Measurements from ENCODE around the gene GSDME. TPM values are rescaled to one million over a fixed set of nuclear protein-coding genes. Genes with fewer than 3 reads are reported as not detected.

GSDME gene
- total and polyA plus RNA-seq, 2 experiments from 2014 or later, result 35.1 to 48.1 TPM

DNA sequence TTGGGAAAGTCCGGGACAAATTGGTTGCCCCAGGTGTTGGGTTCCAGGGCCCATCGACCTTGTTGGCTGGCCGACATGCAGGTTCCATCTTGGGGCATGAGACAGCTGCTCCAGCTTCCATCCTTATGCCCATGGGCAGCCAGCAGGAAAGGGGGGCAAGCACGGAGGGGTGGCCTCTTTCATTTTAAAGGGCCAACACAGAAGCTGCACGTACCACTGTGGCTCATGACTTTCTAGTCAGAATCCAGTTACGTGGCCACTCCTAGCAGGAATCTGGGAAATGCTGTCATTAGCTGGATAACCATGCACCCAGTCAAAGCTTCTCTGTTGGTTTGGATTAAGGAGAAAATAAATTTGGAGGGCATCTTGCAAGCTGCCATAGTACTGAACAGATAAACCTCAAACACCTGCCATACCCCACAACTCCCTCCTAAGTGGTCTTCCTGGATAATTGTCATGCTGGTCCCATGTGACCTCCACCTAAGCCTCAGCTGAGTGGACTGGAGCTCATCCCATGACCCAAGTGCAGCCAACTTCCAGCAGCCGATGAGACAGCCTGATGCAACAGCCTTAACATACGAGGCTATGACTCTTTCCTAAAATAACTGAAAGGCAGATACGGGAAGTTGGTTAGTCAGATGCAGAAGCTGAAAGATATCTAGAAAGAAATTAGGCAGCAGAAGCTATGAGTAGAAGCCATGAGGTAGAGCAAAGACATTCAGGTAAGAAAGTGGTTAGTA is 21.4 kb upstream of the GSDME start:
- Histone ChIP-seq H4K20me1 (ENCODE audit: insufficient read depth, poor library complexity, severe bottlenecking) (no peaks in the 10 kb centered on the region), H3K4me2 (no peak overlapping the region), H3K36me3 (replicated peaks; ENCODE audit: insufficient read depth, low read depth) (no peaks in the 10 kb centered on the region), H3K9me3 (ENCODE audit: low read depth) (no peaks in the 10 kb centered on the region), H3K4me3 (no peak overlapping the region), H3K27me3 (no peaks in the 10 kb centered on the region), H3K79me2 (no peaks in the 10 kb centered on the region), H2AFZ (no peak overlapping the region), H3K4me1 (ENCODE audit: insufficient read depth) (no peaks in the 10 kb centered on the region), H3K9me2 (replicated peaks; ENCODE audit: insufficient read depth) (no peaks in the 10 kb centered on the region), H3K27ac (no peak overlapping the region)
- no peak for DNase-seq (ENCODE audit: low spot score)
- TF ChIP-seq CTCF (IDR thresholded peaks at IDR 0.05; ENCODE audit: poor library complexity), result no peak
- no peak for TF ChIP-seq EZH2 (IDR thresholded peaks at IDR 0.05; ENCODE audit: borderline replicate concordance)
- no peak for TF ChIP-seq EZH2phosphoT487 (IDR thresholded peaks at IDR 0.05; ENCODE audit: low read depth, severe bottlenecking, unreplicated experiment)
- WGBS (ENCODE audit: low lambda C conversion rate, missing lambda C conversion rate), result 94% methylated on average over 9 of the region's 9 CpGs

- Histone ChIP-seq H3K27ac (no peak overlapping the region), H3K36me3 (replicated peaks; ENCODE audit: insufficient read depth, low read depth) (no peaks in the 10 kb centered on the region), H3K4me1 (ENCODE audit: insufficient read depth) (no peaks in the 10 kb centered on the region), H3K4me2 (no peak overlapping the region), H3K27me3 (no peaks in the 10 kb centered on the region), H3K9me3 (ENCODE audit: low read depth) (no peaks in the 10 kb centered on the region), H2AFZ (no peak overlapping the region), H3K79me2 (no peaks in the 10 kb centered on the region), H3K4me3 (no peak overlapping the region), H3K9me2 (replicated peaks; ENCODE audit: insufficient read depth) (no peaks in the 10 kb centered on the region), H4K20me1 (ENCODE audit: insufficient read depth, poor library complexity, severe bottlenecking) (no peaks in the 10 kb centered on the region)
- DNase-seq (ENCODE audit: low spot score), result no peak
- TF ChIP-seq EZH2phosphoT487 (IDR thresholded peaks at IDR 0.05; ENCODE audit: low read depth, severe bottlenecking, unreplicated experiment) (no peak), EZH2 (IDR thresholded peaks at IDR 0.05; ENCODE audit: borderline replicate concordance) (no peak), CTCF (IDR thresholded peaks at IDR 0.05; ENCODE audit: poor library complexity) (no peak)
- WGBS (ENCODE audit: low lambda C conversion rate, missing lambda C conversion rate), result 78% methylated on average over 3 of the region's 3 CpGs
Measured at GRCh38 chr7:24777806-24778205, 20.5 kb upstream of the GSDME start.

DNA sequence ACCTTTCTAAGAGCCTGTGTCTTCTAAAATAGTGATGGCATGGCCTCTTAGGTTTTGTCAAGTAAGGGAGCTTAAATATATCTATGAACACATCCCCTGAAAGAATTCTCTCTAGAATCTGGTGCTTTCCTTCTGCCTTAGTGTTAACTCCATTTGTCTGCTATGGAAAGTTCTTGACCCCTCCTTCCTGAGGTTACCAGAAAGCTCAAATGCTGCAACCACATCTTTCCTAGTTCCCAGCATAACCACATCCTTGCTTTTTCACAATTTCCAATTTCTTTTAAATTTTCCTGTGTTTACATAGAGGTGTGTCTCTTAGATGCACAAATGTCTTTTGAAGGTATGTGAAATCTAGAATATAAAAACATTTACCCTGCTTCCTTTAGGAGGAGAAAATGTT is 16.4 kb upstream of the GSDME start:
- Histone ChIP-seq H3K4me3 (no peak overlapping the region), H3K27ac (no peak overlapping the region), H3K4me1 (ENCODE audit: insufficient read depth) (no peaks in the 10 kb centered on the region), H3K4me2 (no peak overlapping the region), H3K9me3 (ENCODE audit: low read depth) (no peaks in the 10 kb centered on the region), H4K20me1 (ENCODE audit: insufficient read depth, poor library complexity, severe bottlenecking) (no peaks in the 10 kb centered on the region), H3K9me2 (replicated peaks; ENCODE audit: insufficient read depth) (no peaks in the 10 kb centered on the region), H2AFZ (no peak overlapping the region), H3K79me2 (no peaks in the 10 kb centered on the region), H3K27me3 (no peaks in the 10 kb centered on the region), H3K36me3 (replicated peaks; ENCODE audit: insufficient read depth, low read depth) (no peaks in the 10 kb centered on the region)
- DNase-seq (ENCODE audit: low spot score), result no peak
- TF ChIP-seq EZH2 (IDR thresholded peaks at IDR 0.05; ENCODE audit: borderline replicate concordance), result no peak
- TF ChIP-seq EZH2phosphoT487 (IDR thresholded peaks at IDR 0.05; ENCODE audit: low read depth, severe bottlenecking, unreplicated experiment), result no peak
- TF ChIP-seq CTCF (IDR thresholded peaks at IDR 0.05; ENCODE audit: poor library complexity), result no peak
